GM21423 (cell line): ENCODE results near the gene CPXM2.

Experiments used
- ATAC-seq: cut with Tn5 transposase; IDR thresholded peaks from one replicate; pipeline ENCODE4 v1.9.1; 2021; ENCODE audit warnings: mild to moderate bottlenecking, moderate library complexity; ENCODE audit not compliant: unreplicated experiment

The CPXM2 gene

GRCh38 chr10:123878666-123879303, 12.8 kb downstream of the CPXM2 start:
- no peak for ATAC-seq

GRCh38 chr10:123870260-123870659, 21.3 kb downstream of the CPXM2 start:
- ATAC-seq, result no peak

- no peak for ATAC-seq
These were observed 22.6 kb downstream of the CPXM2 start for GRCh38 chr10:123869020-123869414.

GRCh38 chr10:123868038-123869019, 23.3 kb downstream of the CPXM2 start:
- ATAC-seq, result no peak

- no peak for ATAC-seq
These were observed 25.7 kb downstream of the CPXM2 start for GRCh38 chr10:123865880-123866279.

GRCh38 chr10:123865350-123865749, 26.3 kb downstream of the CPXM2 start:
- ATAC-seq, result no peak

GRCh38 chr10:123864923-123865322, 26.7 kb downstream of the CPXM2 start:
- no peak for ATAC-seq

GRCh38 chr10:123863721-123864482, 27.7 kb downstream of the CPXM2 start:
- no peak for ATAC-seq

- ATAC-seq, result no peak
These were observed 28.4 kb downstream of the CPXM2 start for GRCh38 chr10:123863183-123863575.

GRCh38 chr10:123862421-123863182, 29.0 kb downstream of the CPXM2 start:
- no peak for ATAC-seq

- ATAC-seq, result no peak
These were observed 30.8 kb downstream of the CPXM2 start for GRCh38 chr10:123860856-123861255.

GRCh38 chr10:123860209-123860608, 31.4 kb downstream of the CPXM2 start:
- no peak for ATAC-seq

- no peak for ATAC-seq
These were observed 32.0 kb downstream of the CPXM2 start for GRCh38 chr10:123859653-123860050.

- no peak for ATAC-seq
These were observed 32.5 kb downstream of the CPXM2 start for GRCh38 chr10:123858907-123859652.

- no peak for ATAC-seq
These were observed 33.4 kb downstream of the CPXM2 start for GRCh38 chr10:123858077-123858681.

- ATAC-seq, result no peak
These were observed 34.0 kb downstream of the CPXM2 start for GRCh38 chr10:123857616-123858015.

- no peak for ATAC-seq
These were observed 36.5 kb downstream of the CPXM2 start for GRCh38 chr10:123855008-123855684.

GRCh38 chr10:123854498-123854897, 37.1 kb downstream of the CPXM2 start:
- no peak for ATAC-seq

- no peak for ATAC-seq
These were observed 37.6 kb downstream of the CPXM2 start for GRCh38 chr10:123854003-123854402.
